Mesendoderm (in vitro differentiated cells): Measurements from ENCODE around the gene CHRDL2.

Experiments
- DNase-seq: peaks from one replicate; pipeline ENCODE4 v3.0.0; 2013
- H2AK5ac ChIP-seq: 2 replicates; pipeline ENCODE4 v1.6.1; 2013; ENCODE audit warnings: low read length, inconsistent platforms
- H2BK120ac ChIP-seq: 2 replicates; pipeline ENCODE4 v1.6.1; 2013; ENCODE audit warnings: low read depth, mild to moderate bottlenecking, low read length, moderate library complexity, mixed read lengths
- H2BK15ac ChIP-seq: replicated peaks from 2 replicates; pipeline ENCODE4 v1.6.1; 2013; ENCODE audit warnings: low read depth, mild to moderate bottlenecking, moderate library complexity
- H2BK5ac ChIP-seq: 2 replicates; pipeline ENCODE4 v1.6.1; 2013; ENCODE audit warnings: low read length, inconsistent platforms
- H3K18ac ChIP-seq: 2 replicates; pipeline ENCODE4 v1.6.1; 2013; ENCODE audit warnings: mild to moderate bottlenecking, low read length, mixed read lengths
- H3K23ac ChIP-seq: one replicate; pipeline ENCODE4 v1.6.1; 2013; ENCODE audit warnings: low read length
- H3K27ac ChIP-seq: 2 replicates; pipeline ENCODE4 v1.5.1; 2013; ENCODE audit warnings: low read depth, mild to moderate bottlenecking, inconsistent platforms, low read length, moderate library complexity
- H3K27me3 ChIP-seq: 2 replicates; pipeline ENCODE4 v1.6.1; 2013; ENCODE audit warnings: low read length, control low read depth, mild to moderate bottlenecking, inconsistent platforms; ENCODE audit not compliant: insufficient read depth, poor library complexity
- H3K36me3 ChIP-seq: 2 replicates; pipeline ENCODE4 v1.6.1; 2013; ENCODE audit warnings: low read length, inconsistent platforms; ENCODE audit not compliant: control insufficient read depth, insufficient read depth
- H3K4ac ChIP-seq: one replicate; pipeline ENCODE4 v1.6.1; 2013; ENCODE audit warnings: low read depth, mild to moderate bottlenecking, low read length, moderate library complexity
- H3K4me1 ChIP-seq: 2 replicates; pipeline ENCODE4 v1.6.1; 2013; ENCODE audit warnings: low read depth, low read length, inconsistent platforms; ENCODE audit not compliant: control insufficient read depth
- H3K4me2 ChIP-seq: 2 replicates; pipeline ENCODE4 v1.6.1; 2013; ENCODE audit warnings: low read length
- H3K4me3 ChIP-seq: 2 replicates; pipeline ENCODE4 v1.5.1; 2013; ENCODE audit warnings: mild to moderate bottlenecking, low read length
- H3K56ac ChIP-seq: one replicate; pipeline ENCODE4 v1.6.1; 2013; ENCODE audit warnings: low read length
- H3K79me1 ChIP-seq: 2 replicates; pipeline ENCODE4 v1.6.1; 2013; ENCODE audit warnings: low read length, inconsistent platforms
- H3K79me2 ChIP-seq: 2 replicates; pipeline ENCODE4 v1.6.1; 2013; ENCODE audit warnings: mild to moderate bottlenecking, low read length; ENCODE audit not compliant: control insufficient read depth, insufficient read depth
- H3K9ac ChIP-seq: 2 replicates; pipeline ENCODE4 v1.6.1; 2013; ENCODE audit warnings: low read length, inconsistent platforms
- H4K5ac ChIP-seq: one replicate; pipeline ENCODE4 v1.6.1; 2013; ENCODE audit warnings: low read length
- H4K8ac ChIP-seq: one replicate; pipeline ENCODE4 v1.6.1; 2013; ENCODE audit warnings: low read depth, mild to moderate bottlenecking, control low read depth, low read length, moderate library complexity
- WGBS: extraction: QIAGEN DNeasy Blood & Tissue Kit; methylation state at CpG from one replicate; pipeline ENCODE4 v1.1.7; 2013; ENCODE audit warnings: low lambda C conversion rate, missing lambda C conversion rate; ENCODE audit not compliant: insufficient coverage; ENCODE audit errors: extremely low coverage; 5-methylcytosine and 5-hydroxymethylcytosine counted together

Gene CHRDL2

DNA sequence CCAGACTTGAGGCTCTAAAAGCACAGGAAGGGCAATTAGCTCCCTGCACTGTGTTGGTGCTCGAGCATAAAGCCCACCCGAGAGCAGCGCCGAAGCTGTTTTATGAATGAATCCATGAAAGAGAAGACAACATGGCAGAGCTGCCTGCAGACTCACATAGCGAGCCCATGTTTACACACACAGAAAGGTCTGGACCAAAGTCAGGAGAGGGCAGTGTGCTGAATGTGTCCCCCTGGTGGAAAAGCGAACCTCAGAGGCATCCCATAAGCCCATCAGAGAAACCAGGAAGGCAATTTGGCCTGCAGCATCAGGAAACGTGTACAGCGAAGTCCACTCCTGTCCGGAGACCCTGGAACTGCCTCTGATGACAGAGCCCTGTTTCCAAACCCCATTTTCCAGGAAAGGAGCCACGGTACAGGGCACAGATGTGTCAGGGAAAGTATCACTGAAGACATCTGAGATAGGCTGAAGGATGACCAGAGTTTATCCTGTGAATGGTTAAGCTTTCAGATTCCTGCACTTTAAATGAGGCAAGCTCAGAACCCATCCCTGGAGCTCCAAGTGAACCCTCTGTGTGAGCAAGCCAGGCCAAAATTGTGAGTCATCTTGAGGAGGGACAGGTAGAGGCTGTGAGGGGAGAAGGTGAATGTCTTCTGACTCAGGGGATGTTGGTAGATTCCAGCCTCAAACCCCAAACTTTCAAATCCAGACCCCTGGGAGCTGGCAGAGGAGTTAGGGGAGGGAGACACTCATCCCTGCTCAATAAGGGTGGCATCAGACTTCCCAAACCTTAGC is 36.9 kb downstream of the CHRDL2 start:
- Histone ChIP-seq H2BK15ac (no peak overlapping the region), H3K4me1 (peaks cover 3% of the 10 kb centered on the region), H4K5ac (no peak overlapping the region), H3K4me3 (no peak overlapping the region), H4K8ac (no peak overlapping the region), H3K27ac (no peak overlapping the region), H3K23ac (peak overlapping the region; percentile 48), H2AK5ac (no peak overlapping the region), H2BK5ac (no peak overlapping the region), H3K27me3 (no peaks in the 10 kb centered on the region), H3K4ac (no peak overlapping the region), H3K36me3 (no peaks in the 10 kb centered on the region), H3K18ac (no peak overlapping the region), H3K56ac (no peak overlapping the region), H3K79me2 (no peaks in the 10 kb centered on the region), H3K4me2 (no peak overlapping the region), H3K9ac (no peak overlapping the region), H3K79me1 (no peaks in the 10 kb centered on the region), H2BK120ac (no peak overlapping the region)
- WGBS, result no CpG with 5 or more reads among the region's 10 CpGs
- DNase-seq, result peak; percentile 54

DNA sequence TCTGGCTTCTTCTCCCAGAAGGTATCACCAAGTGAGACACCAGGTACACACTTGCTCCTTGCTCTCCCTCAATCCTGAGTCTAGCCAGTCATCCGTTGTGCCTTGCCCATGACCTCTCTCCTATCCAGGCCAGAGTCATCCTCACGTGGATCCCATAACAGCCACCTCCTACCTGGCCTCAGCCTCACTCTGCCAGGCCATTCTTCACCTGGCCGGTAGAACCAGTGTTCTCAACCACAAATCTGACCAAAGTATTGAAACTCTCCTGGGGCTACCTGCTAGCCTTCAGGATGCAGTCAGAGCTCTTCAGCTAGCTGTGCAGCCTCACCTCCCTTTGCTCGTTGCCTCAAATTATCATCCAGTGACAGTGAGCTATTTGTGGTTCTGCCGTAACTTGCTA is 37.7 kb downstream of the CHRDL2 start:
- no peak for DNase-seq
- no peaks in the 10 kb centered on the region for H3K36me3 ChIP-seq
- H2AK5ac ChIP-seq, result no peak overlapping the region
- H2BK5ac ChIP-seq, result no peak overlapping the region
- no peak overlapping the region for H3K4me3 ChIP-seq
- no CpG with 5 or more reads among the region's 5 CpGs for WGBS
- H2BK15ac ChIP-seq, result no peak overlapping the region
- H3K23ac ChIP-seq, result no peak overlapping the region
- H4K8ac ChIP-seq, result no peak overlapping the region
- no peak overlapping the region for H3K27ac ChIP-seq
- no peaks in the 10 kb centered on the region for H3K79me1 ChIP-seq
- H3K79me2 ChIP-seq, result no peaks in the 10 kb centered on the region
- H3K9ac ChIP-seq, result no peak overlapping the region
- H4K5ac ChIP-seq, result no peak overlapping the region
- H3K4me2 ChIP-seq, result no peak overlapping the region
- H3K56ac ChIP-seq, result no peak overlapping the region
- no peak overlapping the region for H3K4ac ChIP-seq
- H3K4me1 ChIP-seq, result peaks cover 3% of the 10 kb centered on the region
- H3K27me3 ChIP-seq, result no peaks in the 10 kb centered on the region
- H2BK120ac ChIP-seq, result no peak overlapping the region
- H3K18ac ChIP-seq, result no peak overlapping the region

DNA sequence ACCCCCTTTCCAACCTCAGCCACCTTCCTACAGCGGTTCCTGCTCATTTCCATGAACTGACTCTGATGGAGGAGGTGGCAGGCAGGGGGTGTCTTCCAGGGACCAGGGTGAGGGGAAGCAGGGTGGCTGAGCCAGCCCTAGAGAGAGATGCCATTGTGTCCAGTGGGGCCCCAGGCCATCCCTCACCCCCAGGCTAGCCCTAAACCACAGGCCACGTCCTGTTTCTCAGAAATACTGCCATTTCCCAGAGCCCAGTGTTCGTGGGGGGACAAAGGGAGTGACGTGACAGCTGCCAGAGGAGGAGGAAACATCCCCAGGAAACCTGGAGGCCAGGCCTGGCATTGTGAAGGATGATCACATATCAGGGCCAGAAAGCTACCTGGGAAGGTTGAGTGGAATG is 39.5 kb downstream of the CHRDL2 start:
- Histone ChIP-seq H3K56ac (no peak overlapping the region), H2AK5ac (no peak overlapping the region), H3K79me2 (no peaks in the 10 kb centered on the region), H3K27ac (no peak overlapping the region), H4K8ac (no peak overlapping the region), H3K4ac (no peak overlapping the region), H3K9ac (no peak overlapping the region), H2BK15ac (no peak overlapping the region), H3K23ac (no peak overlapping the region), H3K27me3 (no peaks in the 10 kb centered on the region), H3K4me3 (no peak overlapping the region), H3K79me1 (no peaks in the 10 kb centered on the region), H3K4me1 (peaks cover 2% of the 10 kb centered on the region), H3K4me2 (no peak overlapping the region), H3K18ac (no peak overlapping the region), H4K5ac (no peak overlapping the region), H2BK120ac (no peak overlapping the region), H2BK5ac (no peak overlapping the region), H3K36me3 (no peaks in the 10 kb centered on the region)
- no peak for DNase-seq
- no CpG with 5 or more reads among the region's 4 CpGs for WGBS

DNA sequence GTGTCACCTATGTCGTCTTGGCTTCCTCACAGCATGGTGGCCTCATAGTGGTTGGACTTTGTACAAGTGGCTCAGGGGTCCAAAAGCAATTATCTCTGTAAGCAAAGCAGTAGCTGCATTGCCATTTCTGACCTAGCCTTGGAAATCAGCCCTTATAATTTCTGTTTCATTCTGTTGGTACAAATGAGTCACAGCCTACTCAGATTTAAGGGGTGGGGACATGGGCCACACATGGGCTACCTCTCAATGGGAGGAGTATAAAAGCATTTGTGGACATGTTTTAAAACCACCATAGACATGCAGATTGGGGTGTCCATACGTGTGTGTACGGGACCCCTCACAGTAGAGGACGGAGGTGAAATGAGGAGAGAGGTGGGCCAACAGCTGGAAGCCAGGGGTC is 41.6 kb downstream of the CHRDL2 start:
- no CpG with 5 or more reads among the region's 4 CpGs for WGBS
- H4K5ac ChIP-seq, result no peak overlapping the region

DNA sequence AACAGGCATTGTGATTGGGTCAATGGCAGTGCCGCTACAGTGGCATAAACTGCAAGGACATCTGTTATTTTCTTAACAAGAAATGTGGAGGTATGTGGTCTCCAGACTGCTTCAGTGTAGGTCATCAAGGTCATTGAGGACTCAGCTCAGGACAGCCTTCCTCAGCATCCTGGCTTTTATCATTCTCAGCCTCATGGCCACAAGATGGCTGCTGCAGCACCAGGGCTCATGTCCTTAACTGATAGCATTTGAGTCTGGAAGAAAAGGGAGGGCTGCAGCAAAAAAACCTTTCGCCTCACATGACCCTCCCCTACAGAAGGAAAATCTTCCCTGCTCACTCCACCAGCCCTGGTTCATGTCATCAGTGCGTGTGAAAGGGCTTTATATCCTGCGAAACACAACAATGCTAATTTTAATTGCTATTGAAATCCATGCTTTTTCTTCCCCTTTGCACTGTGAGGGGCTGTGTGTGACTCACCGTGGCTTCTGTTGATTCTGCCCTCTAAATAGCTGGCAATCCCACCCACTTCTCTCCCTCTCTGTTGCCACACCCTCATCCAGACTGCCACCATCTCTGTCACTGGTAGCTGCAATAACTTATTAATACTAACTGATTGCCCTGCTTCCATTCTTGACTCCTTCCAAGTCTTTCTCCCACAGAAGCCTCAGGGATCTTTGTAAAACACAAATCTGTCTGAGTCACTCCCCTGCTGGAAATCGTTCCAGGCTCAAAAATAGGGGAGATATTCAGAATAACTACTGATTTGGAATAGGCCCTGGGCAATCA is 43.8 kb downstream of the CHRDL2 start:
- Histone ChIP-seq H3K27ac (no peak overlapping the region), H3K36me3 (no peaks in the 10 kb centered on the region), H4K5ac (no peak overlapping the region), H3K79me1 (no peaks in the 10 kb centered on the region), H3K18ac (no peak overlapping the region), H3K4me2 (no peak overlapping the region), H3K4ac (no peak overlapping the region), H3K23ac (no peak overlapping the region), H3K4me1 (no peaks in the 10 kb centered on the region), H3K27me3 (no peaks in the 10 kb centered on the region), H3K4me3 (no peak overlapping the region), H3K56ac (no peak overlapping the region), H2AK5ac (no peak overlapping the region), H3K79me2 (no peaks in the 10 kb centered on the region), H2BK15ac (no peak overlapping the region), H3K9ac (no peak overlapping the region), H2BK120ac (no peak overlapping the region), H4K8ac (no peak overlapping the region), H2BK5ac (no peak overlapping the region)
- DNase-seq, result no peak
- WGBS, result no CpG with 5 or more reads among the region's 6 CpGs

More for the DNA sequence above, 41.6 kb downstream of the CHRDL2 start:
- H2AK5ac ChIP-seq, result no peak overlapping the region
- no peaks in the 10 kb centered on the region for H3K27me3 ChIP-seq
- no peak overlapping the region for H3K27ac ChIP-seq
- no peak overlapping the region for H3K9ac ChIP-seq
- H3K79me1 ChIP-seq, result no peaks in the 10 kb centered on the region
- no peak overlapping the region for H2BK120ac ChIP-seq
- H3K4me2 ChIP-seq, result no peak overlapping the region
- no peak overlapping the region for H3K4ac ChIP-seq
- H2BK5ac ChIP-seq, result no peak overlapping the region
- no peaks in the 10 kb centered on the region for H3K36me3 ChIP-seq
- H3K23ac ChIP-seq, result no peak overlapping the region
- H2BK15ac ChIP-seq, result no peak overlapping the region
- no peaks in the 10 kb centered on the region for H3K4me1 ChIP-seq
- H3K4me3 ChIP-seq, result no peak overlapping the region
- H3K18ac ChIP-seq, result no peak overlapping the region
- no peak overlapping the region for H4K8ac ChIP-seq
- H3K56ac ChIP-seq, result no peak overlapping the region
- DNase-seq, result no peak
- no peaks in the 10 kb centered on the region for H3K79me2 ChIP-seq
